Measurements from ENCODE around the gene CRYL1. TPM values are rescaled to one million over a fixed set of nuclear protein-coding genes. Genes with fewer than 3 reads are reported as not detected.

The CRYL1 gene
- total RNA-seq, 4 donors from 2014 or later, result 39.1 to 63.6 (median 54.2) TPM

DNA sequence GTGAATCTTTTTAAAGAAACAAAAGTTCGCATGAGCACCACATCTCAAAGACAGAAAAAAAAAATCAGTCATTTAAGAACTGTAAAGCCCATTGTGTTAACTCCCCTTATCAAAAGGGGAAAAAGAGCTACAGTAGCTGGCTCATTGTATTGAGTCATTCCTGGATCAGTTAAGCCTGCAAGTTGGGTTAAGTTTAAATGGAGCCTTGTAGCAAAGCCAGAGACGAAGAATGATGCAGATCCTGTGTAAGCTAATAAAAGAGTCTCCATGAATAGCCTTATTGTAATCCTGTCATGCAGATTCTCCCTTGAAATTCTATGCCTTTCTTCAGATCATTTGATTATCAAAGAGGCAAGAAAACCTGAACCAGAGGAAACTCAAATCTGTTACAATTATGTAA, 83.8 kb downstream of the CRYL1 start:
- TF ChIP-seq, protein P1, sequence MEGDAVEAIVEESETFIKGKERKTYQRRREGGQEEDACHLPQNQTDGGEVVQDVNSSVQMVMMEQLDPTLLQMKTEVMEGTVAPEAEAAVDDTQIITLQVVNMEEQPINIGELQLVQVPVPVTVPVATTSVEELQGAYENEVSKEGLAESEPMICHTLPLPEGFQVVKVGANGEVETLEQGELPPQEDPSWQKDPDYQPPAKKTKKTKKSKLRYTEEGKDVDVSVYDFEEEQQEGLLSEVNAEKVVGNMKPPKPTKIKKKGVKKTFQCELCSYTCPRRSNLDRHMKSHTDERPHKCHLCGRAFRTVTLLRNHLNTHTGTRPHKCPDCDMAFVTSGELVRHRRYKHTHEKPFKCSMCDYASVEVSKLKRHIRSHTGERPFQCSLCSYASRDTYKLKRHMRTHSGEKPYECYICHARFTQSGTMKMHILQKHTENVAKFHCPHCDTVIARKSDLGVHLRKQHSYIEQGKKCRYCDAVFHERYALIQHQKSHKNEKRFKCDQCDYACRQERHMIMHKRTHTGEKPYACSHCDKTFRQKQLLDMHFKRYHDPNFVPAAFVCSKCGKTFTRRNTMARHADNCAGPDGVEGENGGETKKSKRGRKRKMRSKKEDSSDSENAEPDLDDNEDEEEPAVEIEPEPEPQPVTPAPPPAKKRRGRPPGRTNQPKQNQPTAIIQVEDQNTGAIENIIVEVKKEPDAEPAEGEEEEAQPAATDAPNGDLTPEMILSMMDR (IDR thresholded peaks at IDR 0.05; ENCODE audit: low read depth), result no peak

DNA sequence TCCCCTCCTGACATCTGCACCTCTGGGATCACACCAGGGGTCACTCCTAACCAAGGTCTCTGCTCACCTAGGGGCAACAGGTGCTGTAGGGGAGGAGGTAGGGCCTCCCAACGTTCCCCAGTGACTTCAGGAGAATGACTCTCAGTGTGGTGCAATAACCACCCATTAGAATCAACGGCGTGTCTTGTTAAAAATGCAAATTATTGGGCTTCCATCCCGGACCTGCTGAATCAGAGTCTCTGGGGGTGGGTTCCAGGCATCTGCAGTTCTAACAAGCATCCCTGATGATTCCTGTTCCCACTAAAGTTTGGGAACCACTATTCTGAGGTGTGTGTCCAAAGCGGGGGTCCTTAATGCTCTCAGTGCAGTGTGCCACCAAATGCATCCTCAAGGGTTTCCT, 84.6 kb downstream of the CRYL1 start:
- TF ChIP-seq, protein P1 (IDR thresholded peaks at IDR 0.05; ENCODE audit: low read depth), result no peak

DNA sequence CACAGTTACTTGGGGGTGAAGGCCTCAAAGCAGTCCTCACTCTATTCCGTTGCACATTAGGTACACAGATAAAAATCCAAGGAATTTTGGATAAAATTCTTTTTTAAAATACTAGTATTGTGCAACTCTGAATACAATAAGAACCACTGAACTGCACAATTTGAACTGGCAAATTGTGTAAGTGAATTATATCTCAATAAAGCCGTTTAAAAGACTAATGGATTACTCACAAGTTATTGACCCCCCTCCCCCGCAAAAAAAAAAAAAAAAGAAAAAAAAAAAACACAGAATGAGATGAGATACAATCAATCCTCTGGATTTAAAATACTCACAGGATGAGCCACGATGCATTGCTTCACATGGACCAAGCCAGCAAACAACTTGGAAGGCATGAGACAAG, 86.4 kb downstream of the CRYL1 start:
- TF ChIP-seq, protein P1 (IDR thresholded peaks at IDR 0.05; ENCODE audit: low read depth), result no peak

DNA sequence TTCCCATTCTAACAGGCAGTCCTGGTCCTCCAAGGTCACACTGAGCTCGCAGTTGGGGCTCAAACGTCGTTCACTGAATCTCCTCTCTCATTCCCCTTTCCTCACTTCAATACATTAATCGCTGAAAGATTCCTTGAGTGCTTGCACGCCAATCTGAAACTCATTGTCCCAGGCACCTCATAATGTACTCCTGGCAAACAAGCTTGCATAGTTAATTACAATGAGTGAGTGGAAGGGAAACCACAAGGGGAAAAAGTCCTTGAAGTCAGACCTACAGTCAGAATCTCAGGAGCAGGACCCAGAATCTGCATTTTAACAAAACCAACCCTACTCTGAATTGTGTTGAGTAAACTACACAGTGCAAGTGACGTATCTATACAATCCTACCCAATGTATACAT, 86.9 kb downstream of the CRYL1 start:
- TF ChIP-seq, protein P1 (IDR thresholded peaks at IDR 0.05; ENCODE audit: low read depth), result no peak

DNA sequence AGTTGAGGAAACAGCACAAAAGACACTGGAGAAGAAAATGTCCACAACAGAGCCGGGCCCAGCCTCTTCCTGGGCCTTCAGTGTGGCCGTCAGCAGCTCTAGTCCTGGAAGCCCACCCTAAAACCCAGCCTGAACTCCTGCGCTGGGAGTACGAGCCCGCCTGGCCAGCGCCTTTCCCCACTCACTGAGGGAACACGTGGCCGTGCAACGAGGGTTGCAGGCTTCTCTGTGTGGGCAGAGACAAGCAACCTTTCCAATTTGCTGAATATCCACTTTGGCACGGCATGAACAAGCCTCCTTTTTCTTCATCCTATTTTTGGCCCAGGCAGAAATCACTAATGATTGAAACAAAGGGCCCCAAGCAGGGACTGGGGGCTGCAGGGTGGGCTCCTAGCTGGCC, 89.2 kb downstream of the CRYL1 start:
- TF ChIP-seq, protein P1 (IDR thresholded peaks at IDR 0.05; ENCODE audit: low read depth), result no peak

DNA sequence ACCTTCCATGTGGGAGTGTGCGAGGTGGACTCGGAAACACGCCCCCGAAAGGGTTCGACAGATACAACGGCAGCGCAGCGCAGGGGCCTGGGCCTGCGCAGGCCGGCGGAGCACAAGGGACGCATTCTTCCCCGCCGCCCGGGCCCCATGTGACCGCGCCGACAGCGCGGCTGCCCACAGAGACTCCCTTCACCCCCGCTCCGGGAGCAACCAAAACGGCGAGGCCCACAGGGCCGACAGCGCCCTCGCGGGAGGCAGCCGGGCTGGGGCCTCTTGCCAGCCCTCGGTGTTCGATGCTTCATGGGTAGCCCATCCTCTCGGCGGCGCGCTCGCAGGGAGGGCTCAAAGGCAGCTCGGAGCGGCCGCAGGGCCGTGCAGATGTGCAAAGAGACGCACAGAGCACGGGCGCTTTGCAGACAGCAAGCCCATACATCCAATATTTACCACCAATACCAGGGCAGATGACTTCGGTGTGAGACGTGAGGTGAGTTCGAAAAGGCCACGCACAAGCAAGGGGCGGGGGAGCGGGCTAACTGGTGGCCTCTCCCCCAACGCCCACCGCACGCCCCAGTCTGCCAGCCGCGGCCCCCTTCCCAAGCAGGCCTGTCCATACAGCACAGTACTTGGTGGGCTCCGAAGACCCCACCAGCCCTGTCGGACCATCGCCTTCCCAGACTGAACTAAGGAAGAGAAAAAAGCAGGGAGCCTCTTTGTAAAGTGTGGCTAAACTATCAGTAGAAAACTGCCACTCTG, 89.9 kb downstream of the CRYL1 start:
- TF ChIP-seq, protein P1 (IDR thresholded peaks at IDR 0.05; ENCODE audit: low read depth), result no peak

DNA sequence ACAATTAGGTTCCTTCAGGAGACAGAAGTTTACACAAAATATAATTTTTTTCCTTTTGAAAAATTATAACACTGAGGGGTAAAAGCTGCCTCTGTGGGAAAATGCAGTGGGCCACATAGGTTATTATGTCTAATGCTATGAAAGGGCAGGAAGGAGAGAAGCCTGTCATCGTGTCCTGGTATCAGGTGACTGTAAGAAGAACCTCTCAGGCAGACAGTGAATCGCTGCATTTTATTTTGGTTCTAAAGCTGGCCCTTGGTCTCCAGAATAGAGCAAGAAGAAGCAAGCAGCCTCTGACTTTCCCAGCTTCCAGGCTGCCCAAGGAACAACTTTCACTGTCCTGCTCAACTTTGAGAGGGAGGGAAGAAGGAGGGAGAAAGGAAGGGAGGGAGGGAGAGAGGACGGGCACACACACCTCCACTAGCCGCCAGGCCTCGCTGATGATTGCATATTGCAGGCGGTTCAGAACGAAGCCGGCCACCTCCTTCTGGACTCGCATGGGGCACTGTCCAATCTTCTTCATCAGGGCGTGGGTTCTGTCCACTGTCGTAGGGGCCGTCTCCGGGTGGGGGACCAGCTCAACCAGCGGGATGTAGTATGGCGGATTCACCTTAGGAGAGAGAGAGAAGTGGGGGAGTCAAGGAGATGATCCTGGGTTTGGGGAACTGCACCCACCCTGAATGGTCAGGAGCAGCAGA, 93.8 kb downstream of the CRYL1 start:
- TF ChIP-seq, protein P1 (IDR thresholded peaks at IDR 0.05; ENCODE audit: low read depth), result no peak

Measured in subcutaneous adipose tissue (tissue), 4 donors.